Activated CD8-positive, alpha-beta T cell treated with anti-CD3 and anti-CD28 coated beads for 36 hours (primary cell): ENCODE results near the gene TRA2A. TPM values are rescaled to one million over a fixed set of nuclear protein-coding genes. Genes with fewer than 3 reads are reported as not detected.

Experiments
- ATAC-seq: fragments of 200-7000 bp; cut with Tn5 transposase; one replicate; pipeline ENCODE4 v1.10.0; 2021; ENCODE audit warnings: mild to moderate bottlenecking, moderate library complexity
- CTCF ChIA-PET: fragments of 350-600 bp; sonication (Branson Sonifier 250); formaldehyde crosslinking; loops from one replicate; lab custom pipeline; 2021; ENCODE audit warnings: antibody characterized with exemption; lab: Charles Lee
- POLR2A ChIA-PET: fragments of 350-600 bp; sonication (Branson Sonifier 250); formaldehyde crosslinking; loops from one replicate; lab custom pipeline; 2021; ENCODE audit warnings: antibody characterized with exemption; lab: Charles Lee
- DNase-seq: peaks from one replicate; pipeline ENCODE4 v3.0.0-alpha.2; 2020
- H3K27ac Mint-ChIP-seq: one replicate; pipeline ENCODE4 v1.8.0; 2021; ENCODE audit warnings: mild to moderate bottlenecking, mixed read lengths
- H3K27me3 Mint-ChIP-seq: one replicate; pipeline ENCODE4 v1.8.0; 2021; ENCODE audit warnings: mixed read lengths
- H3K36me3 Mint-ChIP-seq: one replicate; pipeline ENCODE4 v1.8.0; 2021; ENCODE audit warnings: low read depth, mixed read lengths
- H3K4me1 Mint-ChIP-seq: one replicate; pipeline ENCODE4 v1.8.0; 2021; ENCODE audit warnings: low read depth, mixed read lengths
- H3K4me3 Mint-ChIP-seq: one replicate; pipeline ENCODE4 v1.8.0; 2021; ENCODE audit warnings: mild to moderate bottlenecking, moderate library complexity, mixed read lengths
- H3K9me3 Mint-ChIP-seq: one replicate; pipeline ENCODE4 v1.8.0; 2021; ENCODE audit warnings: mixed read lengths
- intact Hi-C: fragments of 100-400 bp; cut with micrococcal nuclease; formaldehyde crosslinking; loops from one replicate; pipeline ENCODE4 v1.10.0; 2022
- total RNA-seq, 2 experiments: library from RNA; stranded (reverse); gene quantifications; one replicate each; pipeline ENCODE4 v1.2.3, GENCODE V29; 2021
- TF ChIP-seq, protein P1 (sequence below): fragments of 200-600 bp; IDR thresholded peaks from one replicate; pipeline ENCODE4 v1.8.0; 2022; ENCODE audit warnings: antibody characterized with exemption, mild to moderate bottlenecking

Gene TRA2A
- total RNA-seq, 2 experiments from 2014 or later = 86.3 to 86.5 TPM

DNA sequence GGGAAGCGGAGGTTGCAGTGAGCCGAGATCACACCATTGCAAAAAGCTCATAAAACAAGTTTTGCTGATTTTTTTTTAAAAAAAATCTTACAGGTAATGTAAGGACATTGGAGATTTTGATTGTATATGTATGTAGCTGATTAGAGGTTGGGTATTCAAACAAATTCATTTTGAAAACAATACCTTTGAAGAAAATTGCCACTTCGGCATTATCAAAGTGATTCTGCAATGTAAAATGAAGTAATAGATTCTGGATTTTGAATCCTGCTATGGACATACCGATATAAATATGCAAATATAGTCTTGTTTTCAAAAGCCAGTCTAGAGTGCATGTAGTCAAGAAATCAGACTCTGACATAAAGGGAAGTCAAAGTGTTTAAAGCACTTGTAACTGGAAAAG, 49.1 kb downstream of the TRA2A start:
- TF ChIP-seq, protein P1, sequence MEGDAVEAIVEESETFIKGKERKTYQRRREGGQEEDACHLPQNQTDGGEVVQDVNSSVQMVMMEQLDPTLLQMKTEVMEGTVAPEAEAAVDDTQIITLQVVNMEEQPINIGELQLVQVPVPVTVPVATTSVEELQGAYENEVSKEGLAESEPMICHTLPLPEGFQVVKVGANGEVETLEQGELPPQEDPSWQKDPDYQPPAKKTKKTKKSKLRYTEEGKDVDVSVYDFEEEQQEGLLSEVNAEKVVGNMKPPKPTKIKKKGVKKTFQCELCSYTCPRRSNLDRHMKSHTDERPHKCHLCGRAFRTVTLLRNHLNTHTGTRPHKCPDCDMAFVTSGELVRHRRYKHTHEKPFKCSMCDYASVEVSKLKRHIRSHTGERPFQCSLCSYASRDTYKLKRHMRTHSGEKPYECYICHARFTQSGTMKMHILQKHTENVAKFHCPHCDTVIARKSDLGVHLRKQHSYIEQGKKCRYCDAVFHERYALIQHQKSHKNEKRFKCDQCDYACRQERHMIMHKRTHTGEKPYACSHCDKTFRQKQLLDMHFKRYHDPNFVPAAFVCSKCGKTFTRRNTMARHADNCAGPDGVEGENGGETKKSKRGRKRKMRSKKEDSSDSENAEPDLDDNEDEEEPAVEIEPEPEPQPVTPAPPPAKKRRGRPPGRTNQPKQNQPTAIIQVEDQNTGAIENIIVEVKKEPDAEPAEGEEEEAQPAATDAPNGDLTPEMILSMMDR = no peak
- H3K4me1 Mint-ChIP-seq = no peaks in the 10 kb centered on the region
- no peak for DNase-seq
- ChIA-PET CTCF (interaction anchor here (1.5 kb wide), 1 partner anchor 209 kb away, joined by 4 read pairs; no protein-coding TSS in a partner anchor), POLR2A (no interaction called here)
- no peak for ATAC-seq
- H3K27me3 Mint-ChIP-seq = peaks cover 15% of the 10 kb centered on the region
- intact Hi-C loops = no loop called here
- H3K36me3 Mint-ChIP-seq = no peaks in the 10 kb centered on the region
- no peak overlapping the region for H3K27ac Mint-ChIP-seq
- no peaks in the 10 kb centered on the region for H3K9me3 Mint-ChIP-seq
- H3K4me3 Mint-ChIP-seq = no peak overlapping the region

DNA sequence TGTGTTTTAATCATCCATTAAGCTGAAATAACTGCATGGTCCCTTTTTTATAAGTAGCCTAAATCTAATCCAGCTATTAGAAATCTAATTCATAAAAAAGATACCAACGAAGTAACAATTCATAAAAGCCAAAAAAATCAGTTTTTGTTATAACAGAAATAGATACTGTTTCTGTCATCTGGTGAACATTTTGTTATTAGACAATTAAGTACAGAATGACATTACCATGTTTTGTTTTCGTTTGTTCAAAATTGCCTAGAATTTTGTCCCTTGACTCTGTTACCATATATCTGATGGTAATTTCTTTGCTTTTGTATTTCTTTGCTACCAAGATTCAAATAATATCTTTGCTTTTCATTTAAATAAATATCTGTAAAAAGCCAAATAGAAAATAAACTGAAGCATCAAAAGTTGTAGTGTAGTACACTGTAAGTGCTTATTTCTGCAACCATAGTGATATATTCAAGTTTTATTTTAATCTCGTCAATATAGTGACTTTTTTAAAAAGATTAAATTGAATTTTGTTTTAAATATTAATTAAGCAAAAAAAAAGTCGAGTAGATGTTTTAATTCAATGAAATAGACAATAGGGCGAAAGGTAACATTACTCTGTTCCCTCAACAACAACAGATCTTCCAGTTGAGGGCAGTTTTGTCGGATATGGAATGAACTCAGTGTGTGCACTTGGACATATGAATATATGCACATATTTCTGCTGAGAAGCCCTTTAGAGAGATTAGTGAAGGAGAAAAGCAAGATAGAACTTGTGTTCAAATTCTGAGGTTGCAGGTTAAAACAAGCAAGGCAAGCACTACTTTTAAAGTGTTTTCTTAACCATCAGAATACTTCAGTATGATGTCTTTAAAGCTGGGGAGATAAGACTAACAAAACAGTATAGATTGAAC, 53.6 kb downstream of the TRA2A start:
- ATAC-seq (no peak), DNase-seq (no peak)
- TF ChIP-seq, protein P1 = no peak
- CTCF ChIA-PET = interaction anchor here (0.9 to 1.2 kb wide), 2 partner anchors 49 to 205 kb away, joined by 3 to 4 read pairs; no protein-coding TSS in a partner anchor
- POLR2A ChIA-PET = no interaction called here
- Mint-ChIP-seq H3K4me1 (peaks cover 6% of the 10 kb centered on the region), H3K27ac (no peak overlapping the region), H3K36me3 (no peaks in the 10 kb centered on the region), H3K4me3 (no peak overlapping the region), H3K27me3 (peaks cover 39% of the 10 kb centered on the region), H3K9me3 (no peaks in the 10 kb centered on the region)
- intact Hi-C loops = no loop called here

DNA sequence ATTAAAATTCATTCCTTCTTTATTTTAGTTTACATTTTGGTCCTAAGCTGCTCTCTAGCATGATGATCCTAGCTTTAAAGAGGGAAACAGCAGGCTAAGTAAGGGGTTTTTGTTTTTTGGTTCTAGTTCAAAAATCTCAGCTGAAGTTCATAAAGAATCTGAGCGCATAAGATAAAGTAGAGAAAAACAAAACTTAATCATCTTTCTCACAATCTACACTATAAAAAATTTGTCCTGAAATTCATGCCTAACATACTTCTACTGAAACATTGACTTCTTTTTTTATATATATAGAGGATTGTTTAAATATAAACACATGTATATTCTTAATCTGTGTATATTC, 54.7 kb downstream of the TRA2A start:
- no peak for DNase-seq
- TF ChIP-seq, protein P1 = no peak
- Mint-ChIP-seq H3K36me3 (no peaks in the 10 kb centered on the region), H3K27ac (no peak overlapping the region), H3K9me3 (no peaks in the 10 kb centered on the region), H3K27me3 (peaks cover 45% of the 10 kb centered on the region), H3K4me3 (no peak overlapping the region), H3K4me1 (peaks cover 7% of the 10 kb centered on the region)
- intact Hi-C loops = no loop called here
- ChIA-PET CTCF (no interaction called here), POLR2A (no interaction called here)
- ATAC-seq = no peak

DNA sequence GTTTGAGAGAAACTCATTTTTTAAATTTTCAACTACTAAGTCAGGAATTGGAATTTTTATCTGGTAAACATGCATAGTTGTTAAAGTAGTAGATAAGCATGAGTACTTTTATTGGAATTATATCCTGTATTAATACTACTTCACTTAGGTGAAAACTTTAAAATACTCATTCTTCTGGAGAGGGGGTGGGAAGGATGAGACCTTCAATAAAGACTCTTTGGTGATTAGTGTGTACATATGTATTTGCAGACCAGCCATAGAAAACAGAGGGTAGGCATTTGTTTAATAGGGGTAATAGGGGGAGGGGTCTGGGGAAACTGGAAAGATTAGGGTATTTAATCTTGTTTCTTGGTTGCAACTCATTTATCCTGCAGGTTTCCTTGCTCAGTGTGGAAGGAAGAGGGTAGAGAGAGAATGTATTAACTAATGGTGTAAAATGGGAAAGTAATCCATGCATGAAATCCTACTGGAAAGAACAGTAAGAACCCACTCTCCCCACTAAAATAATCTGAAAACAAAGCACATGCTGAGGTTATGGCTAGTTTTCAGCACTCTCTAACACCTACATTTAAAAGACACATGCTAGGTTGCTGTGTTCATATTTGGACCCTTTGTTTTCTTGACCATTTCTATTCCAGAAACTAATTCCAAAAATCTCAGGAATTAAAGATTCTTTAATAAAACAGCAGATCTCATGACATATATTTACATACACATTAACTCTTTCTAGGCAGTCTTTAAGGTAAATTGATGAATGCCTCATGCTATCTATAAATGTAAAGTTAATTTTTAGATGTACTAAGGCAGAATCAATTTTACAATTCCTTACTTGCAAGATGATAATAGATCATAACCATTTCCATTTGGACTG, 55.3 kb downstream of the TRA2A start:
- Mint-ChIP-seq H3K27ac (no peak overlapping the region), H3K36me3 (no peaks in the 10 kb centered on the region), H3K4me1 (peaks cover 8% of the 10 kb centered on the region), H3K4me3 (no peak overlapping the region), H3K9me3 (no peaks in the 10 kb centered on the region), H3K27me3 (peaks cover 48% of the 10 kb centered on the region)
- TF ChIP-seq, protein P1 = no peak
- ATAC-seq = no peak
- ChIA-PET POLR2A (no interaction called here), CTCF (no interaction called here)
- intact Hi-C loops = no loop called here
- DNase-seq = no peak

DNA sequence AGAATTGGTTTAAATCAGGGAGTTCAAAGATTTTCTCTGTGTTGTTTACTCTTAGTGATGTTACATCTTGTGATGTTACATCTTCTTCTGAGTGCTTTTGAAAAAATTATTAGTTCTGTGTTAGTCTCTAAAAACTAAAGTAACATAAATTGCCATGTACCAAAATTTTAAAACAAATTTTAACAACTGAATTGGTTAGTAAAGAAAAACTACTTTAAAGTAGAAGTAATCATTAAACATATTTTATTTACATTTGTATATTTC, 56.3 kb downstream of the TRA2A start:
- Mint-ChIP-seq H3K9me3 (no peaks in the 10 kb centered on the region), H3K36me3 (no peaks in the 10 kb centered on the region), H3K27ac (no peak overlapping the region), H3K4me3 (no peak overlapping the region), H3K27me3 (peaks cover 51% of the 10 kb centered on the region), H3K4me1 (peaks cover 13% of the 10 kb centered on the region)
- ChIA-PET POLR2A (no interaction called here), CTCF (interaction anchor here (1.0 kb wide), 1 partner anchor 199 kb away, joined by 3 read pairs; no protein-coding TSS in a partner anchor)
- intact Hi-C loops = no loop called here
- no peak for ATAC-seq
- TF ChIP-seq, protein P1 = no peak
- DNase-seq = no peak
